GM18861 (cell line): ENCODE data around the gene PLXNB2.

ENCODE experiments used
- ATAC-seq: cut with Tn5 transposase; IDR thresholded peaks from one replicate; pipeline ENCODE4 v1.9.1; 2021; ENCODE audit not compliant: unreplicated experiment

PLXNB2 gene

GRCh38 chr22:50236731-50237409 is 70.6 kb downstream of the PLXNB2 start:
- ATAC-seq: no peak

- ATAC-seq: no peak
Measured at GRCh38 chr22:50233223-50233622, 74.2 kb downstream of the PLXNB2 start.

DNA sequence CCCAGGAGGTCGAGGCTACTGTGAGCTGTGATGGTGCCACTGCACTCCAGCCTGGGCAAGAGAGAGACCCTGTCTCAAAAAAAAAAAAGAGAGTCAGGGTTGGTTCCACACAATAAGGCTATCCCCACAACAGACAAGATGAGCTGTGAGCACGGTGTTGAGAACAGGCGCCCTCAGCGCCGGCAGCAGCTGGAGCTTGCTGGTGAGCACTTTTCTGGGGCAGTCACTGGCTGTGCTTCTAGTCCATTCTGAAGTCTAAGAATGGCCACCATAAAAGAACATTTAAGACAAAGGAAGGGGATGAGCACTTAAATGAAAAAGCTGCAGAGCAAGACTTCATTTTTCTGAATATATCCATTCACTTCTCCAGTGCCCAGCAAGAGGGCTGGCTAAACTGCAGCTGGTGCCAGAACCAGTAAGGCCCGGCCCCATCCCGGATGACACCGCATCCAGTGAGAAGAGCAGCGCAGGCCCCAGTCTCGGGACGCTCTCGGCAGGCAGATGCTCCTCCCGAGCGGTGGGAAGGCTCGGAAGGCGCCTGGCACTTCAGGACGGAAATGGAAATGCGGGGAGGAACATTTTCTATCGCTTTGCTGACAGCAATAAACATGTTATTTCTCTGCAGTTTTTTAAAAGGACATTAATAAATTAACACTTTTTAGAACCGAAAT is 74.8 kb downstream of the PLXNB2 start:
- ATAC-seq: no peak

- no peak for ATAC-seq
Measured at GRCh38 chr22:50229370-50229769, 78.1 kb downstream of the PLXNB2 start.

- no peak for ATAC-seq
Measured at GRCh38 chr22:50228366-50228765, 79.1 kb downstream of the PLXNB2 start.

GRCh38 chr22:50227579-50228215 is 79.7 kb downstream of the PLXNB2 start:
- ATAC-seq: no peak

- no peak for ATAC-seq
Measured at GRCh38 chr22:50226875-50227165, 80.6 kb downstream of the PLXNB2 start.

- ATAC-seq: no peak
Measured at GRCh38 chr22:50226063-50226874, 81.2 kb downstream of the PLXNB2 start.

DNA sequence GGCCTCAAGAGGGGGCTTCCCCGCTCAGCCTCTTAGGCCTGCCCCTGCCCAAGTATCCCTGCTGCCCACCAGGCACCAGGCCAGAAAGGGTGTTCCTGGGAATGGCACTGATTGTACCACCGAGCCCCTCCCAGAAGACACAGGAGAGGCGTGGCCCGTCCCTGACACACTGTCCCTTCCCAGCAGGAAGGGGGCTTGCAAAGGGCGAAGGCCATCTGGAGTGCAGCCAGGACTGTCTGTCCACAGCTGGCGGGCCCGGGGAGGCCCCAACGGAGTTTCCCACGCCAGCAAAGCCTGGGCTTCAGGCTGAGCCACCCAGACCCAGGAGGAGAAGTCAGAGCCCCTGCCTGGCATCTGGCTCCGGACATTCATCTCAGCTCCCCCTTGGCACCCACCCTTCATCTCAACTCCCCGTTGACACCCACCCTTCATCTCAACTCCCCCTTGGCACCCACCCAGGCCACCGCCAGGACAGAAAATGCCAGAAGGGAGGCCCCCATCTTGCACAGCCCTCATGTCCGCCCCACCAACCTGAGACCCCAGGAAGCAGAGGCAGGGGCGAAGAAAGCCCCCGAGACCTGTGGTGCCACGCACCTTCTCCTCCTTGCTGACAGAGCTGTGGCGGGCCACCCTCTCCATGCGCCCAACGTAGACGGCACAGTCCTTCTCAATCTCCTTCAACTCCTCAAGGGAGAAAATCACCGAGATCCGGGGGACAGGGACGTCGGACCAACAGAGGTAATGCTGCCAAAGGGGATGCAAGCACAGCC is 82.1 kb downstream of the PLXNB2 start:
- no peak for ATAC-seq
